Kidney (tissue), 14 donors: Measurements from ENCODE around the gene COX6B2. TPM values are rescaled to one million over a fixed set of nuclear protein-coding genes. Genes with fewer than 3 reads are reported as not detected.
A peak's percentile ranks its signal among the peaks of the same experiment; 100 is the strongest.

Source experiments
- DNase-seq, 5 donors: peaks; one replicate each; pipeline ENCODE4 v3.0.0-alpha.2; 2013 to 2020
- FAIRE-seq: peaks from 2 replicates; lab custom pipeline; 2012; peaks lifted over from hg19 to GRCh38; lab: Jason Lieb, UNC
- H3K27ac ChIP-seq, 2 donors: one replicate each; pipeline ENCODE4 v1.7.0; 2013; ENCODE audit warnings: low read depth in 2 of 2, low read length in 2 of 2, inconsistent platforms in 1 of 2
- H3K27me3 ChIP-seq: one replicate; pipeline ENCODE4 v1.7.1; 2013; ENCODE audit warnings: low read length, inconsistent platforms; ENCODE audit not compliant: control insufficient read depth, insufficient read depth
- H3K36me3 ChIP-seq, 3 donors: one replicate each; pipeline versions ENCODE4 v1.7.0 to v1.7.1; 2013; ENCODE audit warnings: low read length in 3 of 3, control low read depth in 1 of 3, inconsistent platforms in 1 of 3; ENCODE audit not compliant: insufficient read depth in 3 of 3, control insufficient read depth in 2 of 3
- H3K4me1 ChIP-seq, 3 donors: one replicate each; pipeline versions ENCODE4 v1.7.0 to v1.7.1; 2013; ENCODE audit warnings: low read length in 3 of 3, inconsistent platforms in 1 of 3, low read depth in 1 of 3; ENCODE audit not compliant: control insufficient read depth in 2 of 3, insufficient read depth in 2 of 3
- H3K4me3 ChIP-seq, 3 donors: one replicate each; pipeline versions ENCODE4 v1.7.0 to v1.8.1; 2013; ENCODE audit warnings: low read length in 3 of 3, control low read depth in 1 of 3, inconsistent platforms in 1 of 3
- H3K9ac ChIP-seq, 3 donors: one replicate each; pipeline versions ENCODE4 v1.7.0 to v1.7.1; 2013; ENCODE audit warnings: low read length in 3 of 3, control low read depth in 1 of 3, inconsistent platforms in 1 of 3
- H3K9me3 ChIP-seq, 3 donors: one replicate each; pipeline versions ENCODE4 v1.7.0 to v1.7.1; 2013; ENCODE audit warnings: low read length in 3 of 3, control low read depth in 1 of 3, inconsistent platforms in 1 of 3; ENCODE audit not compliant: control insufficient read depth in 2 of 3, insufficient read depth in 1 of 3
- CTCF ChIP-seq: IDR thresholded peaks from 3 replicates; pipeline ENCODE4 v1.5.1; 2012; ENCODE audit warnings: mild to moderate bottlenecking, moderate library complexity, borderline replicate concordance; ENCODE audit not compliant: insufficient read depth; ENCODE audit errors: extremely low read depth
- intact Hi-C: fragments of 100-400 bp; cut with DNase I; formaldehyde crosslinking; loops from one replicate; pipeline ENCODE4 v1.11.1; 2022
- polyA plus RNA-seq: library from polyadenylated mRNA; stranded (reverse); fragments of 350-450 nt; fragmentation: Illumina TruSeq; extraction: RNeasy Lipid Tissue Mini Kit (QIAGEN cat#74804); gene quantifications from one replicate; pipeline ENCODE4 v1.2.3, GENCODE V29; 2014; ENCODE audit warnings: low read depth, low replicate concordance; ENCODE audit not compliant: insufficient read depth
- total RNA-seq: library from RNA; stranded (reverse); fragmentation: NEBNext Ultra II Directional; extraction: Animal tissue kit (Norgen Biotek cat#: 25700); gene quantifications from one replicate; pipeline ENCODE4 v1.2.1, GENCODE V29; 2021
- donor health status: control.
- donor health status: control.
- donor health status: control.
- donor health status: control.
- donor health status: control.
- donor health status: DM: yes; HTN: yes; CAD: no.
- donor health status: Normal renal cell carcinoma (clear cell type).

The COX6B2 gene
- total and polyA plus RNA-seq, 2 donors from 2014 or later = 0.62 to 3.8 TPM

GRCh38 chr19:55301459-55302317 lies 52.8 kb downstream of the COX6B2 start:
- DNase-seq (peak; percentile 89 to 93 (median 93)), FAIRE-seq (no peak)
- Histone ChIP-seq H3K4me3 (peak overlapping the region; percentile 25 to 63 (median 55)), H3K9me3 (no peaks in the 10 kb centered on the region), H3K27me3 (no peaks in the 10 kb centered on the region), H3K4me1 (no peaks in the 10 kb centered on the region), H3K9ac (peak overlapping the region in 2 of 3 donors; percentile 10 to 61), H3K27ac (no peak overlapping the region), H3K36me3 (peaks cover 0 to 2% (median 0%) of the 10 kb centered on the region in 3 donors)
- TF ChIP-seq CTCF = peak; percentile 92
- intact Hi-C loops = no loop called here

DNA sequence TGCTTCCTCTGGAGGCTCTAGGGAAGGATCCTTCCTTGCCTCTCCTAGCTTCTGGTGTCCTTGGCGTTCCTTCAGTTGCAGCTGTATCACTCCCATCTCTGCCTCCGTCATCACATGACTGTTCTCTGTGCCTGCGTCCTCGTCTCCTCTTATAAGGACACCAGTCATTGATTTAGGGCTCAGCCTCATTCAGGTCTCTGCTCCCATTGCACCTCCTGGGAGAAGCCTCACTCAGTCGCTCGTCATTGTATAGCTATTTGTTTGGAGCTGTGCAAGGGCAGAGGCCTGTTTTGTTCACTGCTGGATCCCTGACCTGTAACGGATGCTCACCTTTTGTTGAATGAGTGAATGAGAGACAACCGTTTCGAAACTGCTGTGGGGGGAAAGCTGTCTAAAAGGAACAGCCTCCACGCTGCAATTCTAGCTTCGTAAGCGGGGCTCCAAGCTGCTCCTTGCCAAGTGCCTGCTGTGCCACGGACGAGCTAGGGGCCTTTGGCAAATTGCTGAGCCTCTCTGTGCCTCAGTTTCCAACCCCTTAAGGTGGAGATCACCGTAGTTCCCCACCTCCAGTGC lies 53.5 kb downstream of the COX6B2 start:
- no peak for FAIRE-seq
- intact Hi-C loops = no loop called here
- no peaks in the 10 kb centered on the region for H3K27me3 ChIP-seq
- H3K36me3 ChIP-seq = no peaks in the 10 kb centered on the region
- H3K27ac ChIP-seq = no peak overlapping the region
- no peaks in the 10 kb centered on the region for H3K4me1 ChIP-seq
- H3K9me3 ChIP-seq = no peaks in the 10 kb centered on the region
- H3K4me3 ChIP-seq = no peak overlapping the region
- no peak for TF ChIP-seq CTCF
- no peak overlapping the region for H3K9ac ChIP-seq
- no peak for DNase-seq

GRCh38 chr19:55299991-55300390 lies 54.5 kb downstream of the COX6B2 start:
- TF ChIP-seq CTCF = no peak
- no peaks in the 10 kb centered on the region for H3K27me3 ChIP-seq
- intact Hi-C loops = no loop called here
- H3K36me3 ChIP-seq = no peaks in the 10 kb centered on the region
- FAIRE-seq (no peak), DNase-seq (no peak)
- H3K9ac ChIP-seq = no peak overlapping the region
- H3K9me3 ChIP-seq = no peaks in the 10 kb centered on the region
- H3K27ac ChIP-seq = no peak overlapping the region
- no peaks in the 10 kb centered on the region for H3K4me1 ChIP-seq
- H3K4me3 ChIP-seq = no peak overlapping the region

Other genes with a start within 250 kb of the COX6B2 start
- gene PPP1R12C, start 237.1 kb downstream of the COX6B2 start, total RNA-seq = 146 TPM
- gene PPP1R12C, start 237.1 kb downstream of the COX6B2 start, polyA plus RNA-seq = 89.0 TPM
- gene TNNT1, start 205.5 kb downstream of the COX6B2 start, total RNA-seq = not detected
- not detected for gene TNNT1, start 205.5 kb downstream of the COX6B2 start, polyA plus RNA-seq
- 0.41 TPM for gene TNNI3, start 197.0 kb downstream of the COX6B2 start, total RNA-seq
- 1.7 TPM for gene TNNI3, start 197.0 kb downstream of the COX6B2 start, polyA plus RNA-seq
- 11.4 TPM for gene DNAAF3, start 188.1 kb downstream of the COX6B2 start, total RNA-seq
- 5.1 TPM for gene DNAAF3, start 188.1 kb downstream of the COX6B2 start, polyA plus RNA-seq
- not detected for gene SYT5, start 174.4 kb downstream of the COX6B2 start, total RNA-seq
- not detected for gene SYT5, start 174.4 kb downstream of the COX6B2 start, polyA plus RNA-seq
- 2.8 TPM for gene PTPRH, start 145.2 kb downstream of the COX6B2 start, total RNA-seq
- gene PTPRH, start 145.2 kb downstream of the COX6B2 start, polyA plus RNA-seq = not detected
- gene TMEM86B, start 126.0 kb downstream of the COX6B2 start, total RNA-seq = 3.3 TPM
- 4.6 TPM for gene TMEM86B, start 126.0 kb downstream of the COX6B2 start, polyA plus RNA-seq
- gene PPP6R1, start 95.7 kb downstream of the COX6B2 start, total RNA-seq = 61.6 TPM
- gene PPP6R1, start 95.7 kb downstream of the COX6B2 start, polyA plus RNA-seq = 30.6 TPM
- gene HSPBP1, start 74.6 kb downstream of the COX6B2 start, total RNA-seq = 37.6 TPM
- gene HSPBP1, start 74.6 kb downstream of the COX6B2 start, polyA plus RNA-seq = 55.9 TPM
- gene BRSK1, start 70.7 kb downstream of the COX6B2 start, total RNA-seq = 6.5 TPM
- gene BRSK1, start 70.7 kb downstream of the COX6B2 start, polyA plus RNA-seq = 1.4 TPM
- 3.6 TPM for gene TMEM150B, start 29.4 kb downstream of the COX6B2 start, total RNA-seq
- gene TMEM150B, start 29.4 kb downstream of the COX6B2 start, polyA plus RNA-seq = 5.4 TPM
- 13.0 TPM for gene KMT5C, start 14.8 kb downstream of the COX6B2 start, total RNA-seq
- 4.1 TPM for gene KMT5C, start 14.8 kb downstream of the COX6B2 start, polyA plus RNA-seq
- not detected for gene GARIN5B, start 8.5 kb upstream of the COX6B2 start, total RNA-seq
- gene GARIN5B, start 8.5 kb upstream of the COX6B2 start, polyA plus RNA-seq = not detected
- gene IL11, start 15.7 kb upstream of the COX6B2 start, total RNA-seq = 0.47 TPM
- gene IL11, start 15.7 kb upstream of the COX6B2 start, polyA plus RNA-seq = 0.37 TPM
- not detected for gene TMEM190, start 22.1 kb upstream of the COX6B2 start, total RNA-seq
- not detected for gene TMEM190, start 22.1 kb upstream of the COX6B2 start, polyA plus RNA-seq
- 24.3 TPM for gene TMEM238, start 29.6 kb upstream of the COX6B2 start, total RNA-seq
- gene TMEM238, start 29.6 kb upstream of the COX6B2 start, polyA plus RNA-seq = 8.1 TPM
- 1,259 TPM for gene RPL28, start 31.2 kb upstream of the COX6B2 start, total RNA-seq
- gene RPL28, start 31.2 kb upstream of the COX6B2 start, polyA plus RNA-seq = 1,453 TPM
- 16.8 TPM for gene UBE2S, start 53.1 kb upstream of the COX6B2 start, total RNA-seq
- gene UBE2S, start 53.1 kb upstream of the COX6B2 start, polyA plus RNA-seq = 20.8 TPM
- gene SHISA7, start 88.6 kb upstream of the COX6B2 start, total RNA-seq = not detected
- gene SHISA7, start 88.6 kb upstream of the COX6B2 start, polyA plus RNA-seq = not detected
- 45.9 TPM for gene ISOC2, start 106.9 kb upstream of the COX6B2 start, total RNA-seq
- 326 TPM for gene ISOC2, start 106.9 kb upstream of the COX6B2 start, polyA plus RNA-seq
- not detected for gene C19orf85, start 110.0 kb upstream of the COX6B2 start, total RNA-seq
- gene C19orf85, start 110.0 kb upstream of the COX6B2 start, polyA plus RNA-seq = not detected
- 12.0 TPM for gene ZNF628, start 121.9 kb upstream of the COX6B2 start, total RNA-seq
- gene ZNF628, start 121.9 kb upstream of the COX6B2 start, polyA plus RNA-seq = 2.3 TPM
- gene NAT14, start 130.5 kb upstream of the COX6B2 start, total RNA-seq = 42.6 TPM
- gene NAT14, start 130.5 kb upstream of the COX6B2 start, polyA plus RNA-seq = 45.0 TPM
- 9.4 TPM for gene SSC5D, start 133.7 kb upstream of the COX6B2 start, total RNA-seq
- 2.2 TPM for gene SSC5D, start 133.7 kb upstream of the COX6B2 start, polyA plus RNA-seq
- gene SBK2, start 182.4 kb upstream of the COX6B2 start, total RNA-seq = not detected
- gene SBK2, start 182.4 kb upstream of the COX6B2 start, polyA plus RNA-seq = not detected
- 0.66 TPM for gene SBK3, start 190.8 kb upstream of the COX6B2 start, total RNA-seq
- not detected for gene SBK3, start 190.8 kb upstream of the COX6B2 start, polyA plus RNA-seq
- gene ZNF579, start 226.1 kb upstream of the COX6B2 start, total RNA-seq = 16.6 TPM
- 10.9 TPM for gene ZNF579, start 226.1 kb upstream of the COX6B2 start, polyA plus RNA-seq
- gene FIZ1, start 244.8 kb upstream of the COX6B2 start, total RNA-seq = 17.9 TPM
- 11.9 TPM for gene FIZ1, start 244.8 kb upstream of the COX6B2 start, polyA plus RNA-seq
- 22.9 TPM for gene ZNF524, start 245.6 kb upstream of the COX6B2 start, total RNA-seq
- gene ZNF524, start 245.6 kb upstream of the COX6B2 start, polyA plus RNA-seq = 32.6 TPM